CD4-positive, alpha-beta T cell (primary cell): ENCODE data around the gene KLHDC4. TPM values are rescaled to one million over a fixed set of nuclear protein-coding genes. Genes with fewer than 3 reads are reported as not detected.
"Not testable (repeated sequence)": the region's sequence is repeated elsewhere in the genome, so short reads cannot be mapped to it uniquely, and the experiment has no call there.

ENCODE experiments used
- ATAC-seq: fragments of 200-7000 bp; cut with Tn5 transposase; one replicate; pipeline ENCODE4 v1.10.0; 2022; ENCODE audit warnings: mild to moderate bottlenecking; ENCODE audit not compliant: poor library complexity
- CTCF ChIA-PET: fragments of 350-600 bp; sonication (Branson Sonifier 250); formaldehyde crosslinking; loops from one replicate; lab custom pipeline; 2021; ENCODE audit warnings: antibody characterized with exemption, inconsistent platforms; lab: Charles Lee
- POLR2A ChIA-PET: fragments of 350-600 bp; sonication (Branson Sonifier 250); formaldehyde crosslinking; loops from one replicate; lab custom pipeline; 2021; ENCODE audit warnings: antibody characterized with exemption, inconsistent platforms; lab: Charles Lee
- DNase-seq, 14 experiments: peaks; one replicate each; pipeline ENCODE4 v3.0.0-alpha.2; 2013 to 2020; ENCODE audit warnings: mixed read lengths in 2 of 14
- H3K27ac ChIP-seq, 2 donors: one replicate each; pipeline versions ENCODE4 v1.5.1 to v1.7.0; 2013; ENCODE audit warnings: low read length in 2 of 2, low read depth in 1 of 2, mild to moderate bottlenecking in 1 of 2
- H3K27me3 ChIP-seq, 2 experiments: 1 replicate in 1 of 2; 2 replicates in 1 of 2; pipeline versions ENCODE4 v1.6.1 to v1.7.0; 2013; ENCODE audit warnings: low read length in 2 of 2, control low read depth in 1 of 2, mild to moderate bottlenecking in 1 of 2, moderate library complexity in 1 of 2; ENCODE audit not compliant: insufficient read depth in 2 of 2, control insufficient read depth in 1 of 2
- H3K36me3 ChIP-seq: one replicate; pipeline ENCODE4 v1.6.1; 2013; ENCODE audit warnings: low read length, control low read depth; ENCODE audit not compliant: insufficient read depth
- H3K4me1 ChIP-seq: one replicate; pipeline ENCODE4 v1.6.1; 2013; ENCODE audit warnings: low read length, control low read depth; ENCODE audit not compliant: insufficient read depth
- H3K4me3 ChIP-seq: one replicate; pipeline ENCODE4 v1.5.1; 2013; ENCODE audit warnings: mild to moderate bottlenecking, low read length, moderate library complexity
- H3K9me3 ChIP-seq, 2 experiments: 1 replicate in 1 of 2; 2 replicates in 1 of 2; pipeline versions ENCODE4 v1.6.1 to v1.7.0; 2013; ENCODE audit warnings: low read length in 2 of 2, mild to moderate bottlenecking in 2 of 2, control low read depth in 1 of 2, moderate library complexity in 1 of 2; ENCODE audit not compliant: control insufficient read depth in 1 of 2, insufficient read depth in 1 of 2
- H3K27ac Mint-ChIP-seq: one replicate; pipeline ENCODE4 v1.8.0; 2020; ENCODE audit warnings: mixed read lengths
- H3K27me3 Mint-ChIP-seq: one replicate; pipeline ENCODE4 v1.8.0; 2021; ENCODE audit warnings: mixed read lengths
- H3K36me3 Mint-ChIP-seq: one replicate; pipeline ENCODE4 v1.8.0; 2021; ENCODE audit warnings: low read depth, mixed read lengths
- H3K4me1 Mint-ChIP-seq: one replicate; pipeline ENCODE4 v1.8.0; 2021; ENCODE audit warnings: low read depth, mixed read lengths
- H3K4me3 Mint-ChIP-seq: one replicate; pipeline ENCODE4 v1.8.0; 2020; ENCODE audit warnings: mild to moderate bottlenecking, mixed read lengths
- H3K9me3 Mint-ChIP-seq: one replicate; pipeline ENCODE4 v1.8.0; 2020; ENCODE audit warnings: mixed read lengths
- intact Hi-C, 2 experiments: fragments of 100-400 bp; cut with DNase I in 1 of 2; cut with micrococcal nuclease in 1 of 2; formaldehyde crosslinking; loops; one replicate each; pipeline versions ENCODE4 v1.15.1 to v1.9.0; 2023 to 2025; cut with DNase I, micrococcal nuclease
- total RNA-seq, 174 experiments: library from RNA in 2 of 174; stranded (reverse) in 2 of 174; gene quantifications; one replicate each; pipeline ENCODE4 v1.2.3 and lab custom pipeline; 2021 to 2026
- TF ChIP-seq, protein P1 (sequence below): fragments of 200-600 bp; IDR thresholded peaks from one replicate; pipeline ENCODE4 v1.8.0; 2022; ENCODE audit warnings: antibody characterized with exemption, mild to moderate bottlenecking

KLHDC4 gene
- total RNA-seq, 2 experiments from 2014 or later, result 41.4 to 43.0 TPM

DNA sequence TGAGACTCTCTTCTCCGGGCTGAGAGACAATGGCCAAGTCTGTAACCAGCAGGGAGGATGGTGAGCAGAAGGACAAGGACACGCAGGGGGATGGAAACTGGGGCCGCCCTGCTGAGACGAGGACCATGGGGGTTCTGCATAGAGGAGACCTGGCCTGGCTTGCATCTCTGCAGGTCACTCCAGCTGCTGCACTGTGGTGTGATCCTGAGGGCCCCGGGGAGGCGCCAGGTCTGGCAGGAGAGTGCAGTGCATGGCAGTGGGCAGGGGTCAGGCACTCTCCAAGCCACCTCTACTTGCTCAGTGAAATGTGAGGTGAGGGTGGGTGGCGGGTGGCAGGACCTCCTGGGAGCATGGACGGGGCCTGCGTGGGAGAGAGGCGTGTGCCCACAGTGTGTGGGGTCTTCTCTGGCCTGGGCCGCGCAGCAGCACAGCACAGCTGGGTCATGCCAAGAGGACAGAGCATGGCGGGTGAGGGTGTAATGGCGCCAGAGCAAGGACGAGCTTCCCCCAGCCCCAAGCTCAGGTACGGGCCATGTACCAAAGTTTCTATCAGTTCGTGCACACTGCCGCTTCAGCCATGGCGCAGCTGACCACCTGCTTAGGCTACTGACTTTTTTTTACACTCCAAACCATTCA, 43.1 kb downstream of the KLHDC4 start:
- H3K27ac ChIP-seq, result no peak overlapping the region
- H3K4me1 ChIP-seq, result no peaks in the 10 kb centered on the region
- peak overlapping the region; percentile 32 for H3K27ac Mint-ChIP-seq
- H3K4me3 Mint-ChIP-seq, result no peak overlapping the region
- DNase-seq (no peak), ATAC-seq (no peak)
- H3K36me3 Mint-ChIP-seq, result peaks cover 73% of the 10 kb centered on the region
- H3K9me3 Mint-ChIP-seq, result no peaks in the 10 kb centered on the region
- peaks cover 14% of the 10 kb centered on the region for H3K4me1 Mint-ChIP-seq
- no peaks in the 10 kb centered on the region for H3K27me3 ChIP-seq
- no peak overlapping the region for H3K4me3 ChIP-seq
- ChIA-PET POLR2A (no interaction called here), CTCF (no interaction called here)
- TF ChIP-seq, protein P1, sequence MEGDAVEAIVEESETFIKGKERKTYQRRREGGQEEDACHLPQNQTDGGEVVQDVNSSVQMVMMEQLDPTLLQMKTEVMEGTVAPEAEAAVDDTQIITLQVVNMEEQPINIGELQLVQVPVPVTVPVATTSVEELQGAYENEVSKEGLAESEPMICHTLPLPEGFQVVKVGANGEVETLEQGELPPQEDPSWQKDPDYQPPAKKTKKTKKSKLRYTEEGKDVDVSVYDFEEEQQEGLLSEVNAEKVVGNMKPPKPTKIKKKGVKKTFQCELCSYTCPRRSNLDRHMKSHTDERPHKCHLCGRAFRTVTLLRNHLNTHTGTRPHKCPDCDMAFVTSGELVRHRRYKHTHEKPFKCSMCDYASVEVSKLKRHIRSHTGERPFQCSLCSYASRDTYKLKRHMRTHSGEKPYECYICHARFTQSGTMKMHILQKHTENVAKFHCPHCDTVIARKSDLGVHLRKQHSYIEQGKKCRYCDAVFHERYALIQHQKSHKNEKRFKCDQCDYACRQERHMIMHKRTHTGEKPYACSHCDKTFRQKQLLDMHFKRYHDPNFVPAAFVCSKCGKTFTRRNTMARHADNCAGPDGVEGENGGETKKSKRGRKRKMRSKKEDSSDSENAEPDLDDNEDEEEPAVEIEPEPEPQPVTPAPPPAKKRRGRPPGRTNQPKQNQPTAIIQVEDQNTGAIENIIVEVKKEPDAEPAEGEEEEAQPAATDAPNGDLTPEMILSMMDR, result no peak
- H3K9me3 ChIP-seq, result no peaks in the 10 kb centered on the region
- intact Hi-C loops, result loop anchor here in 1 of 2 experiments (5.0 kb wide), 1 partner anchor 45 kb away; the partner anchor contains the start of gene KLHDC4
- no peaks in the 10 kb centered on the region for H3K27me3 Mint-ChIP-seq
- H3K36me3 ChIP-seq, result peaks cover 57% of the 10 kb centered on the region

DNA sequence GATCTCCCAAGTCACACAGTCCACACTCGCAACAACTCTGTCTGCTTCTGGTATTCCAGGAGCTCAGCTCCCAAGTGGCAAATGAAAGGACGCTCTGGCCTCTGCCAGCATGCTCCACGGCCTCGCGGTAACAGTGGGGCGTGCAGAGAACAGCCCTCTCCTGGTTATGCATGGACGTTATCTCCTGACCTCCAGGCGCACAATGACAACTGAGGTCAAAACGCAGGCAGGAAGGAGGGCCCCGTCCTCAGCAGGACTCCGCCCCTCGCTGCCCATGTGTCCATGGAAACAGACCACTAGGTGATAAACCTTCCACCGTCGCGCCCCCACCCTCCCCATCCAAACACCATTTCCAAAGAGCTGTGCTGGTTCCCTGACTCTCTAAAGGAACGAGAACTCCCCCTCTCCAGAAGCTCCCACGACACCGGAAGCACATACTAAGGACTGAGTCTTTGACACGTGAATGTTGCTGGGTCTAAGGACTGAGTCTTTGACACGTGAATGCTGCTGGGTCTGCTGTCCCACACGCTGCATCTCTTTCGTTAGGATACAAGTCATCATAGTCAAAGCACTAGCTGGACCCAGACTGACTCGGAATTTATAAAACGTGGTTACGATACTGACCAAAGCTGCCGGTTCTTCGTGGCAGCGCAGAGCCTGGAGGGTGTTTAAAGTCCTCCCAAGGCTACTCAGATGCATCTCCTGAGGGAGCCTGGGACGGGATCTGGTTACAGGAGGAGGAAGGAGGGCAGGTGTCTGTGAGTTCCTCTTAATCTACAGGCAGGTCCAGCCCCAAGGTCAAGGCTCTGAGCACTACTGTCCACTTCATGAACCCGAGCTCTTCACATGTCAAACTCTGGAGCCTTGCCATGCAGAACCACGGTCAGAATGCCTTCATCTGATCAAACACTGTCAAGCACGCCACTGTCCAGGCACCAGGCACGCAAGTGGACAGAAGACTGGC, 43.9 kb downstream of the KLHDC4 start:
- Mint-ChIP-seq H3K27ac (no peak overlapping the region), H3K9me3 (no peaks in the 10 kb centered on the region), H3K36me3 (peaks cover 69% of the 10 kb centered on the region), H3K4me1 (peaks cover 18% of the 10 kb centered on the region), H3K4me3 (no peak overlapping the region), H3K27me3 (no peaks in the 10 kb centered on the region)
- Histone ChIP-seq H3K4me1 (no peaks in the 10 kb centered on the region), H3K36me3 (peaks cover 54% of the 10 kb centered on the region), H3K4me3 (no peak overlapping the region), H3K9me3 (no peaks in the 10 kb centered on the region), H3K27me3 (no peaks in the 10 kb centered on the region), H3K27ac (no peak overlapping the region)
- TF ChIP-seq, protein P1, result no peak
- ATAC-seq (no peak), DNase-seq (no peak)
- ChIA-PET CTCF (no interaction called here), POLR2A (interaction anchor here (0.6 kb wide), 1 partner anchor 9 kb away, joined by 3 read pairs; no protein-coding TSS in a partner anchor)
- intact Hi-C loops, result loop anchor here in 1 of 2 experiments (5.0 kb wide), 1 partner anchor 45 kb away; the partner anchor contains the start of gene KLHDC4

DNA sequence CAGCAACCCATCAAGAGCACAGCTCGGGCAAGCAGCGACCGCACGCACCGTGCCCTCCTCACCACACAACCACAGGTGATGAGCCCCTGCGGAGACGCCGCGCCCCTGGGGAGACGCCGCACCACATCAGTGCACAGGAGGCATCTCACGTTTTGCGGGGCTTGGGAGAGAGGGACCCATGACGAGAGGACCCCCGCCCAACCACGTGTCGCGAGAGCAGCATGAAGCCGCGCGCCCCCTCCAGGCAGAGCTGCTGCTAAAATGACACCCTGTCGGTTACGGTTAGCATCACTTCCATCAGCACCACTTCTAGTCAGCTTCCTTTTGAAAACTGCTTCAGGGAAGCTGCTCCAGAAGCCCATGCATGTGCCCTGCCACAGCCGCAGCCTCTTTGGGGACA, 45.3 kb downstream of the KLHDC4 start:
- POLR2A ChIA-PET, result no interaction called here
- TF ChIP-seq, protein P1, result no peak
- peaks cover 23% of the 10 kb centered on the region for H3K4me1 Mint-ChIP-seq
- no peak overlapping the region for H3K4me3 Mint-ChIP-seq
- peaks cover 53% of the 10 kb centered on the region for H3K36me3 ChIP-seq
- ATAC-seq, result no peak
- CTCF ChIA-PET, result no interaction called here
- peaks cover 71% of the 10 kb centered on the region for H3K36me3 Mint-ChIP-seq
- intact Hi-C loops, result loop anchor here in 1 of 2 experiments (5.0 kb wide), 1 partner anchor 47 kb away; the partner anchor contains the start of gene KLHDC4
- H3K9me3 ChIP-seq, result no peaks in the 10 kb centered on the region
- DNase-seq, result no peak
- H3K27me3 Mint-ChIP-seq, result no peaks in the 10 kb centered on the region
- H3K4me3 ChIP-seq, result no peak overlapping the region
- no peaks in the 10 kb centered on the region for H3K4me1 ChIP-seq
- no peaks in the 10 kb centered on the region for H3K9me3 Mint-ChIP-seq
- no peak overlapping the region for H3K27ac ChIP-seq
- no peaks in the 10 kb centered on the region for H3K27me3 ChIP-seq
- H3K27ac Mint-ChIP-seq, result no peak overlapping the region

DNA sequence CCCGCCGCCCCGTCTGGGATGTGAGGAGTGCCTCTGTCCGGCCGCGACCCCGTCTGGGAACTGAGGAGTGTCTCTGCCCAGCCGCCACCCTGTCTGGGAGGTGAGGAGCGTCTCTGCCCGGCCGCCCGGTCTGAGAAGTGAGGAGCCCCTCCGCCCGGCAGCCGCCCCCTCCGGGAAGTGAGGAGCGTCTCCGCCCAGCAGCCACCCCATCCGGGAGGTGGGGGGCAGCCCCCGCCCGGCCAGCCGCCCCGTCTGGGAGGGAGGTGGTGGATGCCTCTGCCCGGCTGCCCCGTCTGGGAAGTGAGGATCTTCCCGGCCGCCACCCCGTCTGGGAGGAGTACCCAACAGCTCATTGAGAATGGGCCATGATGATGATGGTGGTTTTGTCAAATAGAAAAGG, 47.0 kb downstream of the KLHDC4 start:
- H3K27ac Mint-ChIP-seq, ATAC-seq, DNase-seq, intact Hi-C loops, CTCF ChIA-PET, H3K27me3 ChIP-seq, H3K9me3 Mint-ChIP-seq, H3K4me3 ChIP-seq, H3K4me3 Mint-ChIP-seq, H3K9me3 ChIP-seq, H3K27me3 Mint-ChIP-seq, H3K27ac ChIP-seq, POLR2A ChIA-PET: not testable (repeated sequence)
- H3K4me1 ChIP-seq, result peaks cover 15% of the 10 kb centered on the region
- Mint-ChIP-seq H3K36me3 (peaks cover 70% of the 10 kb centered on the region), H3K4me1 (peaks cover 37% of the 10 kb centered on the region)
- H3K36me3 ChIP-seq, result peaks cover 55% of the 10 kb centered on the region
